Lower lobe of right lung (tissue), 2 donors: ENCODE results near the gene RRBP1. TPM values are rescaled to one million over a fixed set of nuclear protein-coding genes. Genes with fewer than 3 reads are reported as not detected.
A peak's percentile ranks its signal among the peaks of the same experiment; 100 is the strongest.

ENCODE experiments used
- ATAC-seq, 2 donors: fragments of 200-7000 bp; cut with Tn5 transposase; one replicate each; pipeline ENCODE4 v1.9.1; 2020 to 2022; ENCODE audit warnings: mild to moderate bottlenecking in 2 of 2, moderate library complexity in 2 of 2
- DNase-seq: peaks from one replicate; pipeline ENCODE4 v3.0.0-alpha.2; 2020
- H3K27ac ChIP-seq: fragments of 200-600 bp; one replicate; pipeline ENCODE4 v1.8.0; 2022
- H3K27me3 ChIP-seq: fragments of 200-600 bp; one replicate; pipeline ENCODE4 v1.8.0; 2022; ENCODE audit warnings: low read depth
- H3K36me3 ChIP-seq: fragments of 200-600 bp; one replicate; pipeline ENCODE4 v1.8.0; 2022; ENCODE audit warnings: mild to moderate bottlenecking
- H3K4me1 ChIP-seq: fragments of 200-600 bp; one replicate; pipeline ENCODE4 v1.8.0; 2022
- H3K4me3 ChIP-seq: fragments of 200-600 bp; one replicate; pipeline ENCODE4 v1.8.0; 2022; ENCODE audit warnings: mild to moderate bottlenecking
- H3K9me3 ChIP-seq: fragments of 200-600 bp; one replicate; pipeline ENCODE4 v1.8.0; 2022
- intact Hi-C: fragments of 100-400 bp; cut with DNase I; formaldehyde crosslinking; loops from one replicate; pipeline ENCODE4 v1.11.0; 2022
- total RNA-seq: library from RNA; stranded (reverse); fragmentation: NEBNext Ultra II Directional; extraction: Animal tissue kit (Norgen Biotek cat#: 25700); gene quantifications from one replicate; pipeline ENCODE4 v1.2.1, GENCODE V29; 2021
- TF ChIP-seq, protein P1 (sequence below): fragments of 200-600 bp; IDR thresholded peaks from one replicate; pipeline ENCODE4 v1.8.0; 2022; ENCODE audit warnings: antibody characterized with exemption, mild to moderate bottlenecking
- donor health status: DM: no; HTN: yes; CAD: no; lungs with severe emphysema.

The RRBP1 gene
- total RNA-seq, 1 donor from 2014 or later: 138 TPM

DNA sequence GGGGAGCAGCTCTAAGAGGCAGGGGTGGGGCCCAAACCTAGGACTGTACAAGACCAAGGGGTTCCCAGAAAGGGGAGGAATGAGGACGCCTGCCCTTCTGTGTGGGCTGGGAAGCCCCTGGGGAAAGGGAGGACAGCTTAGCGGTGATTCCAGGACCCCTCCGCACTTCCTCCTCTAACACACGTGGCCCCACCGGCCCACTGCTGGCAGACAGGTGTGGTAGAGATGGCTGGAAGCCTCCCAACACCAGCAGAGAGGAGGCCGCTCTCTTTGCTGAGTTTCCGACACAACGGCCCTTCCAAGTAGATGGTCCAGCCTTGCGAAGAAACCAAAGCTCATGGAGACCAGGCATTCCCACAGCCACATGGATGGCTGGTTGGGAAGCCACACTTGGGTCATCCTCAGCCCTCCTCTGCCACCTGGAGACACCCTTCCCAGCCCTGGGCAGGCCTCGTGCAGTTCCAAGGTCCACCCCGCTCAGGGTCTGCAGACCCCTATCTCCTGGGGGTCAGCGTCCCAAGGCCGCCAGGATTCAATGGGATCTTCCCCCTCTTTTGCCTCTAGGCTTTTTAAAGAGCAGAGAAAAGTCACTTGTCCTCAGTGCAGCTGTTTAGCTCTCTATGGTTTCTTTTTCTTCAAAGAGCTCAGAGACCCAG, 43.9 kb downstream of the RRBP1 start:
- H3K36me3 ChIP-seq: peaks cover 99% of the 10 kb centered on the region
- DNase-seq (no peak), ATAC-seq (no peak)
- H3K4me1 ChIP-seq: peaks cover 45% of the 10 kb centered on the region
- no peaks in the 10 kb centered on the region for H3K27me3 ChIP-seq
- H3K27ac ChIP-seq: no peak overlapping the region
- H3K9me3 ChIP-seq: no peaks in the 10 kb centered on the region
- intact Hi-C loops: no loop called here
- TF ChIP-seq, protein P1, sequence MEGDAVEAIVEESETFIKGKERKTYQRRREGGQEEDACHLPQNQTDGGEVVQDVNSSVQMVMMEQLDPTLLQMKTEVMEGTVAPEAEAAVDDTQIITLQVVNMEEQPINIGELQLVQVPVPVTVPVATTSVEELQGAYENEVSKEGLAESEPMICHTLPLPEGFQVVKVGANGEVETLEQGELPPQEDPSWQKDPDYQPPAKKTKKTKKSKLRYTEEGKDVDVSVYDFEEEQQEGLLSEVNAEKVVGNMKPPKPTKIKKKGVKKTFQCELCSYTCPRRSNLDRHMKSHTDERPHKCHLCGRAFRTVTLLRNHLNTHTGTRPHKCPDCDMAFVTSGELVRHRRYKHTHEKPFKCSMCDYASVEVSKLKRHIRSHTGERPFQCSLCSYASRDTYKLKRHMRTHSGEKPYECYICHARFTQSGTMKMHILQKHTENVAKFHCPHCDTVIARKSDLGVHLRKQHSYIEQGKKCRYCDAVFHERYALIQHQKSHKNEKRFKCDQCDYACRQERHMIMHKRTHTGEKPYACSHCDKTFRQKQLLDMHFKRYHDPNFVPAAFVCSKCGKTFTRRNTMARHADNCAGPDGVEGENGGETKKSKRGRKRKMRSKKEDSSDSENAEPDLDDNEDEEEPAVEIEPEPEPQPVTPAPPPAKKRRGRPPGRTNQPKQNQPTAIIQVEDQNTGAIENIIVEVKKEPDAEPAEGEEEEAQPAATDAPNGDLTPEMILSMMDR: no peak
- H3K4me3 ChIP-seq: no peak overlapping the region

DNA sequence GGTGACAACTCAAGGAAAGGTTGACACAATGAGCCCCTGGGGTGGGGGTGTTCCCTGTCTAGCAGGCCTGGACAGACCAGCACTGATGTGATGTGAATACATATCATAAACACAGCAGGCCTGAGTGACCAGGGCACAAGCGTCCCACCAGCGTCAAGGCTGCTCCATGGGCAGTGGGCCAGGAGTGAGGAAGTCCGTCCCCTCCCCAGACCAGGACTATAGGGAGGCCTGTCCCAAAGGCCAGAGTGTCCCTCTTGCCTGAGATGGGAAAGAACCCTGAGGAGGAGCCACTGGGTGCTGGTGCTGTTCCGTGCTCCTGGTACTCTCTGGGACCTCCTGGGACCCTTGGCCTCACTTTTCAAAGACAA, 44.6 kb downstream of the RRBP1 start:
- Histone ChIP-seq H3K4me1 (peaks cover 45% of the 10 kb centered on the region), H3K9me3 (no peaks in the 10 kb centered on the region), H3K4me3 (no peak overlapping the region), H3K36me3 (peaks cover 99% of the 10 kb centered on the region), H3K27me3 (no peaks in the 10 kb centered on the region), H3K27ac (no peak overlapping the region)
- ATAC-seq (no peak), DNase-seq (no peak)
- intact Hi-C loops: no loop called here
- TF ChIP-seq, protein P1: no peak

DNA sequence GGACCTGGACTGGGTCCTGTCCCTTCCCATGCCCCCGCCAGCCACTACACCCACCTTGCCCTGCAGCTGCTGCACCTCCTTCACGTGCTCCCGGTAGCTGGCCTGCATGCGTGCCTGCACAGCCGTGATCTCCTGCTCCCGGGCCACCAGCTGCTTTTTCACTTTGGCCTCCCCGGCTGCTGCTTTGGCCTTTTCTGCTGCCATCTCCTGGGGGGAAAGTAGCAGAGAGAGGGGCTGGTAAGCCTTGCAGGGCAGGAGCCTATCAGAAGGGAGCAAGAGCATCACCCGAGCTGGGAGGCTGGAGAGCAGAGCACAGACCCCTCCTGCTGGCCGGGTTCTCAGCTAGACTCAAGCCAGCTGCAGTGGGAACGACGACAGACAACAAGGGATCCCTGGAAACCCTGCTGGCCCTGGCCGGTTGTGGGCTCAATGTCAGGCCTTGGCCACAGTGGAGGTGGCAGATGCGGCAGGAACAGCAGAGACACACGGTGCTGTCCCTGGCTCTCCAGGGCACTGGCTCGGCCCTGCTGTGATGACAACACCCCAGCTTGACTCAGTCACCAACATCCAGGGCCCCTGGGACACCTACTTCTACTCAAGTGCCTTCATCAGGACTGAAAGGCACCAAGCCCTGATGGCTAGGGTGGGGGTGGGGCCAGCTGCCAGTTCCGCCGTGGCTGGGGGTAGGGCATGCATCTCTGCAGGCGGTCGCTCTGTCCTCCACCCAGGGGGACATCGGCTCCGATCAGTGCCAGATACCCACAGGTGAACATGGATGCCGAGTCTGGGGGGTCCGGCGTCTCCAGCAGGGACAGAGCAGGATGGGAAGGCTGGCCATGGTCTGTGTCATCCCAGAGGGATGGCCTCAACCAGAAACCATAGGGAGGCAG, 45.3 kb downstream of the RRBP1 start:
- TF ChIP-seq, protein P1: no peak
- H3K4me3 ChIP-seq: no peak overlapping the region
- peaks cover 99% of the 10 kb centered on the region for H3K36me3 ChIP-seq
- H3K4me1 ChIP-seq: peaks cover 45% of the 10 kb centered on the region
- DNase-seq (no peak), ATAC-seq (no peak)
- H3K27ac ChIP-seq: no peak overlapping the region
- no peaks in the 10 kb centered on the region for H3K9me3 ChIP-seq
- H3K27me3 ChIP-seq: no peaks in the 10 kb centered on the region
- intact Hi-C loops: no loop called here

DNA sequence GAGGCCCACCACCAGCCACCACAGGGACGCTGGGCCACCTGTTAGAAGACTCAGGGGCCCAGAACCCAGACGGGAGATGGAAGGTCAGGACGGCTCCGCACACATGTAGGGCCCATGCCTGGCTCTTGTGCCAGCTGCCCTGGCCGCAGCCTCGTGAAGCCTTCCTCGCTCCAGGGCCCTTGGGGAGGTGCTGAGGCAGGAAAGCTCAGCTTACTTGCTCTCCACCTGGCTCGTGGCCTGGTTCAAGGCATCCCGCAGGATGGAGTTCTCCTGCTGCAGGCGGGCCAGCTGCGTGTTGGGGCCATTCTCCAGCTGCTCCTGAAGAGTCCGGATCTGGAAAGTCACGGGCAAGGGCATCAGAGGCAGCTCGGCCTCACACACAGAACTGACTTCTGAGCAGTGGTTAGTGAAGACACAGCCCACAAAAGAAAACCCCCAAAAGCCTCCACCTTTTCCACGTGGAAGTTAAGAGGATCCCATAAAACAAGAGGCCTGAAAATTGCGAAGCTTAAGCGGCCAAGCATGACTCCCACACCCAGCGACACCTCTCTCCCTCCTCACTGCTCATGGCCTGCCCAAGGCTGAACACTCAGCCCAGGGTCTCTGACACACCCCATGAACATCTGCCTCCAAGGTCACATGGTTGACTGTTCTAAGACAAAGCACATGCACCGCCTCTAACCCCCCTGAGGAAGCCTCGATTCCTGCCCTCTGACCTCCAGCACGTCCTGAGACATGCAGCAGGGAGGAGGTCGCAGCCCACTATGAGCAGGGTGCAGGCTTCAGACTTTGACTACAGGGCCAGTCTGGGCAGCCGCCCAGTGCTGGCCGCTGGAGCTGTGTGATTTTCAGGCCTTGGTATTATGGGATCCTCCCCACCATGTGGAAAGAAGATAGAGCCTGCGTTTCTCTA, 46.5 kb downstream of the RRBP1 start:
- DNase-seq (no peak), ATAC-seq (no peak)
- Histone ChIP-seq H3K9me3 (no peaks in the 10 kb centered on the region), H3K27ac (peak overlapping the region; percentile 65), H3K27me3 (no peaks in the 10 kb centered on the region), H3K4me3 (no peak overlapping the region), H3K4me1 (peaks cover 45% of the 10 kb centered on the region), H3K36me3 (peaks cover 99% of the 10 kb centered on the region)
- TF ChIP-seq, protein P1: no peak
- intact Hi-C loops: no loop called here

DNA sequence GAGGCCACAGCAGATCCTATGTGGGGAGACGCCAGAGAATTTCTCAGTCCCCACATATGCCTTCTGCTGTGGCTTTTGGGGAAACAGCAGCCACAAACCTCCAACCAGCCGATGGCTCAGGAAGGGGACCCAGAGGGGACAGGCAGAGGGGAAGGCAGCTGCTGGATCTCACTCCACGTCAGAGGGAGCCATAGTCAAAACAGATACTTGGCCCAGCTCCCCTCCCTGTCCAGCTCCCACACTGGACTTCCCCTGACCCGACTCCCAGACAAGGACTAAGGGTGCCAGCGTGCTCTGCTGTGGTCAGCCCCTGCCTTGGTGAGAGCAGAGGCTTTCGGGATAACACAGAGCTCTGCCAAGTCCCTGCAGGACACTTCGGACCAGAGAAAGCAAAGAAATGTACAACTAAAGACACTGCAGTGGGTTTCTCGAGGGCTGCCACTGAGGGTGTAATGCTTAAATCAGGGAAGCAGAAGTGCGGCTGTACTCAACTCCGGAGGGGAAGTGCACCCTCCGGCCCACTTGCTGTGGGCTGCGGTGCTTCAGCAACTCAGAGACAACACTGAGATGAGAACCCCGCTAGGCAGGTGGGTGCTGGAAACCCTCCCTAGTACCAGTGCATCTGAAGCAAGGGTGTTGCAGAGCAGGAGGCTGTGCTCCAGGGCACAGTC, 47.2 kb downstream of the RRBP1 start:
- ATAC-seq (peak; percentile 52 to 63), DNase-seq (peak; percentile 70)

More for the DNA sequence above, 47.2 kb downstream of the RRBP1 start:
- Histone ChIP-seq H3K27me3 (no peaks in the 10 kb centered on the region), H3K9me3 (no peaks in the 10 kb centered on the region), H3K27ac (peak overlapping the region; percentile 65), H3K4me1 (peaks cover 45% of the 10 kb centered on the region), H3K36me3 (peaks cover 99% of the 10 kb centered on the region), H3K4me3 (no peak overlapping the region)
- intact Hi-C loops: no loop called here
- TF ChIP-seq, protein P1: no peak
